ENCODE data around the gene ENOX1. TPM values are rescaled to one million over a fixed set of nuclear protein-coding genes. Genes with fewer than 3 reads are reported as not detected.

The ENOX1 gene
- total RNA-seq, 2 donors from 2014 or later = 0.33 TPM; not detected in 1

- Mint-ChIP-seq H3K9me3 (no peaks in the 10 kb centered on the region), H3K27ac (no peak overlapping the region), H3K4me1 (peaks cover 3% of the 10 kb centered on the region), H3K27me3 (ENCODE audit: insufficient read depth) (no peaks in the 10 kb centered on the region), H3K4me3 (no peak overlapping the region), H3K36me3 (ENCODE audit: low read depth) (no peaks in the 10 kb centered on the region)
- Histone ChIP-seq H3K27me3 (ENCODE audit: control insufficient read depth, insufficient read depth, low read length, poor library complexity, severe bottlenecking) (peaks cover 10% of the 10 kb centered on the region), H3K4me1 (ENCODE audit: control insufficient read depth, insufficient read depth, low read length) (no peaks in the 10 kb centered on the region), H3K9ac (ENCODE audit: extremely low read depth, low read length, poor library complexity, severe bottlenecking) (no peak overlapping the region), H3K36me3 (ENCODE audit: control insufficient read depth, insufficient read depth, low read length) (no peaks in the 10 kb centered on the region), H3K9me3 (ENCODE audit: control insufficient read depth, low read length) (no peaks in the 10 kb centered on the region), H3K4me3 (ENCODE audit: low read length) (no peak overlapping the region), H3K27ac (ENCODE audit: low read depth, low read length) (no peak overlapping the region)
- DNase-seq = no peak
- no peak for TF ChIP-seq CTCF (conservative IDR thresholded peaks at IDR 0.05)
- 43 to 69% methylated on average over 2 to 4 of the region's 4 CpGs for WGBS, 2 experiments (ENCODE audit: insufficient coverage in 1 of 2, insufficient read length in 1 of 2)
These were observed 477.5 kb downstream of the ENOX1 start for GRCh38 chr13:43309311-43309710.

- TF ChIP-seq CTCF (conservative IDR thresholded peaks at IDR 0.05) = no peak
- Histone ChIP-seq H3K9me3 (ENCODE audit: control insufficient read depth, low read length) (no peaks in the 10 kb centered on the region), H3K27me3 (ENCODE audit: control insufficient read depth, insufficient read depth, low read length, poor library complexity, severe bottlenecking) (peaks cover 10% of the 10 kb centered on the region), H3K4me3 (ENCODE audit: low read length) (no peak overlapping the region), H3K9ac (ENCODE audit: extremely low read depth, low read length, poor library complexity, severe bottlenecking) (no peak overlapping the region), H3K36me3 (ENCODE audit: control insufficient read depth, insufficient read depth, low read length) (no peaks in the 10 kb centered on the region), H3K27ac (ENCODE audit: low read depth, low read length) (no peak overlapping the region), H3K4me1 (ENCODE audit: control insufficient read depth, insufficient read depth, low read length) (no peaks in the 10 kb centered on the region)
- Mint-ChIP-seq H3K27me3 (ENCODE audit: insufficient read depth) (no peaks in the 10 kb centered on the region), H3K36me3 (ENCODE audit: low read depth) (no peaks in the 10 kb centered on the region), H3K4me1 (peaks cover 3% of the 10 kb centered on the region), H3K9me3 (no peaks in the 10 kb centered on the region), H3K27ac (no peak overlapping the region), H3K4me3 (no peak overlapping the region)
- peak; percentile 47 for DNase-seq
- 82 to 89% methylated on average over 4 to 6 of the region's 7 CpGs for WGBS, 2 experiments (ENCODE audit: insufficient coverage in 1 of 2, insufficient read length in 1 of 2)
These were observed 478.8 kb downstream of the ENOX1 start for GRCh38 chr13:43307921-43308433.

GRCh38 chr13:43307221-43307920 lies 479.4 kb downstream of the ENOX1 start:
- 74 to 87% methylated on average over 3 to 6 of the region's 6 CpGs for WGBS, 2 experiments (ENCODE audit: insufficient coverage in 1 of 2, insufficient read length in 1 of 2)
- Histone ChIP-seq H3K9me3 (ENCODE audit: control insufficient read depth, low read length) (no peaks in the 10 kb centered on the region), H3K4me1 (ENCODE audit: control insufficient read depth, insufficient read depth, low read length) (no peaks in the 10 kb centered on the region)

More at GRCh38 chr13:43307221-43307920, 479.4 kb downstream of the ENOX1 start:
- no peak overlapping the region for H3K9ac ChIP-seq (ENCODE audit: extremely low read depth, low read length, poor library complexity, severe bottlenecking)
- Mint-ChIP-seq H3K4me3 (no peak overlapping the region), H3K4me1 (peaks cover 3% of the 10 kb centered on the region), H3K27ac (no peak overlapping the region), H3K9me3 (no peaks in the 10 kb centered on the region), H3K36me3 (ENCODE audit: low read depth) (no peaks in the 10 kb centered on the region), H3K27me3 (ENCODE audit: insufficient read depth) (no peaks in the 10 kb centered on the region)
- peaks cover 10% of the 10 kb centered on the region for H3K27me3 ChIP-seq (ENCODE audit: control insufficient read depth, insufficient read depth, low read length, poor library complexity, severe bottlenecking)
- DNase-seq = no peak
- no peak for TF ChIP-seq CTCF (conservative IDR thresholded peaks at IDR 0.05)
- no peaks in the 10 kb centered on the region for H3K36me3 ChIP-seq (ENCODE audit: control insufficient read depth, insufficient read depth, low read length)
- no peak overlapping the region for H3K27ac ChIP-seq (ENCODE audit: low read depth, low read length)
- H3K4me3 ChIP-seq (ENCODE audit: low read length) = no peak overlapping the region

All from endodermal cell (in vitro differentiated cells).